ENCODE data around the gene RGP1.

- TF ChIP-seq CTCF (conservative IDR thresholded peaks at IDR 0.05; ENCODE audit: low read length) (no peak), EZH2phosphoT487 (IDR thresholded peaks at IDR 0.05; ENCODE audit: borderline replicate concordance) (no peak)
These were observed 15.0 kb upstream of the RGP1 start for GRCh38 chr9:35734096-35734495.
